ENCODE data around the gene EDNRB.
A peak's percentile ranks its signal among the peaks of the same experiment; 100 is the strongest.

The EDNRB gene

GRCh38 chr13:77916488-77916887 lies 2.1 kb downstream of the EDNRB start:
- Histone ChIP-seq H3K4me3 (ENCODE audit: low read length) (peak overlapping the region; percentile 84), H3K36me3 (ENCODE audit: insufficient read depth, low read length) (peaks cover 27% of the 10 kb centered on the region), H3K4me1 (ENCODE audit: insufficient read depth, low read length) (peaks cover 31% of the 10 kb centered on the region; the same call in 1 of the 2 replicates), H3K27me3 (ENCODE audit: insufficient read depth, low read length) (peaks cover 29% of the 10 kb centered on the region), H3K9ac (ENCODE audit: low read depth, low read length) (peak overlapping the region; percentile 38; the same call in 1 of the 2 replicates), H3K27ac (ENCODE audit: low read depth, low read length) (no peak overlapping the region), H3K9me3 (ENCODE audit: insufficient read depth, low read depth, low read length) (no peaks in the 10 kb centered on the region)
- WGBS, result 52% methylated on average over 2 of the region's 4 CpGs

- no peak overlapping the region for H3K27ac ChIP-seq (ENCODE audit: low read depth, low read length)
- no peaks in the 10 kb centered on the region for H3K9me3 ChIP-seq (ENCODE audit: insufficient read depth, low read depth, low read length)
- peak overlapping the region; percentile 84 for H3K4me3 ChIP-seq (ENCODE audit: low read length)
- WGBS, result 80% methylated on average over 1 of the region's 1 CpG
- peaks cover 34% of the 10 kb centered on the region for H3K36me3 ChIP-seq (ENCODE audit: insufficient read depth, low read length)
- 0 out of 2 replicates have a peak overlapping the region, but pooled peaks have one; percentile 38 for H3K9ac ChIP-seq (ENCODE audit: low read depth, low read length)
- H3K4me1 ChIP-seq (ENCODE audit: insufficient read depth, low read length), result peaks cover 36% of the 10 kb centered on the region; the same call in 1 of the 2 replicates
- H3K27me3 ChIP-seq (ENCODE audit: insufficient read depth, low read length), result peaks cover 25% of the 10 kb centered on the region
Measured at GRCh38 chr13:77915686-77916085, 2.9 kb downstream of the EDNRB start.

- no peak overlapping the region for H3K27ac ChIP-seq (ENCODE audit: low read depth, low read length)
- H3K9me3 ChIP-seq (ENCODE audit: insufficient read depth, low read depth, low read length), result no peaks in the 10 kb centered on the region
- H3K4me3 ChIP-seq (ENCODE audit: low read length), result peak overlapping the region; percentile 84
- H3K36me3 ChIP-seq (ENCODE audit: insufficient read depth, low read length), result peaks cover 44% of the 10 kb centered on the region
- 90% methylated on average over 3 of the region's 3 CpGs for WGBS
- peaks cover 7% of the 10 kb centered on the region; the same call in 1 of the 2 replicates for H3K27me3 ChIP-seq (ENCODE audit: insufficient read depth, low read length)
- peaks cover 28% of the 10 kb centered on the region; the same call in 1 of the 2 replicates for H3K4me1 ChIP-seq (ENCODE audit: insufficient read depth, low read length)
- H3K9ac ChIP-seq (ENCODE audit: low read depth, low read length), result no peak overlapping the region
Measured at GRCh38 chr13:77913003-77913402, 5.6 kb downstream of the EDNRB start.

- Histone ChIP-seq H3K27me3 (ENCODE audit: insufficient read depth, low read length) (no peaks in the 10 kb centered on the region), H3K36me3 (ENCODE audit: insufficient read depth, low read length) (peaks cover 44% of the 10 kb centered on the region), H3K9ac (ENCODE audit: low read depth, low read length) (no peak overlapping the region), H3K9me3 (ENCODE audit: insufficient read depth, low read depth, low read length) (no peaks in the 10 kb centered on the region), H3K27ac (ENCODE audit: low read depth, low read length) (no peak overlapping the region), H3K4me3 (ENCODE audit: low read length) (no peak overlapping the region), H3K4me1 (ENCODE audit: insufficient read depth, low read length) (peaks cover 28% of the 10 kb centered on the region; the same call in 1 of the 2 replicates)
- 88% methylated on average over 1 of the region's 1 CpG for WGBS
Measured at GRCh38 chr13:77911751-77912150, 6.9 kb downstream of the EDNRB start.

GRCh38 chr13:77909827-77910226 lies 8.8 kb downstream of the EDNRB start:
- no peaks in the 10 kb centered on the region for H3K9me3 ChIP-seq (ENCODE audit: insufficient read depth, low read depth, low read length)
- WGBS, result 92% methylated on average over 1 of the region's 3 CpGs
- peaks cover 19% of the 10 kb centered on the region; the same call in 1 of the 2 replicates for H3K4me1 ChIP-seq (ENCODE audit: insufficient read depth, low read length)
- H3K9ac ChIP-seq (ENCODE audit: low read depth, low read length), result no peak overlapping the region
- no peak overlapping the region for H3K27ac ChIP-seq (ENCODE audit: low read depth, low read length)
- H3K4me3 ChIP-seq (ENCODE audit: low read length), result no peak overlapping the region
- H3K27me3 ChIP-seq (ENCODE audit: insufficient read depth, low read length), result no peaks in the 10 kb centered on the region
- H3K36me3 ChIP-seq (ENCODE audit: insufficient read depth, low read length), result peaks cover 48% of the 10 kb centered on the region

GRCh38 chr13:77908531-77908930 lies 10.1 kb downstream of the EDNRB start:
- H3K4me1 ChIP-seq (ENCODE audit: insufficient read depth, low read length), result peaks cover 13% of the 10 kb centered on the region; the same call in 1 of the 2 replicates
- 0 out of 2 replicates have a peak, but pooled peaks cover 6% of the 10 kb centered on the region for H3K9me3 ChIP-seq (ENCODE audit: insufficient read depth, low read depth, low read length)
- WGBS, result 100% methylated on average over 1 of the region's 2 CpGs
- no peaks in the 10 kb centered on the region for H3K27me3 ChIP-seq (ENCODE audit: insufficient read depth, low read length)
- no peak overlapping the region for H3K27ac ChIP-seq (ENCODE audit: low read depth, low read length)
- peaks cover 50% of the 10 kb centered on the region for H3K36me3 ChIP-seq (ENCODE audit: insufficient read depth, low read length)
- H3K9ac ChIP-seq (ENCODE audit: low read depth, low read length), result no peak overlapping the region
- H3K4me3 ChIP-seq (ENCODE audit: low read length), result no peak overlapping the region

GRCh38 chr13:77907666-77908341 lies 10.8 kb downstream of the EDNRB start:
- Histone ChIP-seq H3K27ac (ENCODE audit: low read depth, low read length) (no peak overlapping the region), H3K9ac (ENCODE audit: low read depth, low read length) (no peak overlapping the region), H3K4me1 (ENCODE audit: insufficient read depth, low read length) (peaks cover 6% of the 10 kb centered on the region; the same call in 1 of the 2 replicates), H3K4me3 (ENCODE audit: low read length) (no peak overlapping the region), H3K9me3 (ENCODE audit: insufficient read depth, low read depth, low read length) (peaks cover 12% of the 10 kb centered on the region), H3K36me3 (ENCODE audit: insufficient read depth, low read length) (peaks cover 56% of the 10 kb centered on the region), H3K27me3 (ENCODE audit: insufficient read depth, low read length) (no peaks in the 10 kb centered on the region)
- WGBS, result 94% methylated on average over 5 of the region's 5 CpGs

GRCh38 chr13:77904031-77904430 lies 14.6 kb downstream of the EDNRB start:
- H3K36me3 ChIP-seq (ENCODE audit: insufficient read depth, low read length), result peaks cover 68% of the 10 kb centered on the region
- H3K27me3 ChIP-seq (ENCODE audit: insufficient read depth, low read length), result no peaks in the 10 kb centered on the region
- WGBS, result 81% methylated on average over 4 of the region's 4 CpGs

GRCh38 chr13:77903435-77903834 lies 15.2 kb downstream of the EDNRB start:
- no peak overlapping the region for H3K27ac ChIP-seq (ENCODE audit: low read depth, low read length)
- WGBS, result 100% methylated on average over 1 of the region's 1 CpG
- no peak overlapping the region for H3K9ac ChIP-seq (ENCODE audit: low read depth, low read length)
- H3K9me3 ChIP-seq (ENCODE audit: insufficient read depth, low read depth, low read length), result peaks cover 13% of the 10 kb centered on the region
- no peaks in the 10 kb centered on the region for H3K4me1 ChIP-seq (ENCODE audit: insufficient read depth, low read length)
- H3K4me3 ChIP-seq (ENCODE audit: low read length), result no peak overlapping the region
- no peaks in the 10 kb centered on the region for H3K27me3 ChIP-seq (ENCODE audit: insufficient read depth, low read length)
- H3K36me3 ChIP-seq (ENCODE audit: insufficient read depth, low read length), result peaks cover 73% of the 10 kb centered on the region

More at GRCh38 chr13:77904031-77904430, 14.6 kb downstream of the EDNRB start:
- Histone ChIP-seq H3K4me3 (ENCODE audit: low read length) (no peak overlapping the region), H3K9me3 (ENCODE audit: insufficient read depth, low read depth, low read length) (peaks cover 13% of the 10 kb centered on the region), H3K27ac (ENCODE audit: low read depth, low read length) (no peak overlapping the region), H3K4me1 (ENCODE audit: insufficient read depth, low read length) (no peaks in the 10 kb centered on the region), H3K9ac (ENCODE audit: low read depth, low read length) (no peak overlapping the region)

GRCh38 chr13:77902319-77902963 lies 16.2 kb downstream of the EDNRB start:
- WGBS, result 95% methylated on average over 4 of the region's 4 CpGs
- Histone ChIP-seq H3K27me3 (ENCODE audit: insufficient read depth, low read length) (no peaks in the 10 kb centered on the region), H3K4me1 (ENCODE audit: insufficient read depth, low read length) (no peaks in the 10 kb centered on the region), H3K4me3 (ENCODE audit: low read length) (no peak overlapping the region), H3K9me3 (ENCODE audit: insufficient read depth, low read depth, low read length) (peaks cover 13% of the 10 kb centered on the region), H3K27ac (ENCODE audit: low read depth, low read length) (no peak overlapping the region), H3K36me3 (ENCODE audit: insufficient read depth, low read length) (peaks cover 83% of the 10 kb centered on the region), H3K9ac (ENCODE audit: low read depth, low read length) (no peak overlapping the region)

- WGBS, result 90% methylated on average over 4 of the region's 4 CpGs
- Histone ChIP-seq H3K9me3 (ENCODE audit: insufficient read depth, low read depth, low read length) (peaks cover 4% of the 10 kb centered on the region), H3K27me3 (ENCODE audit: insufficient read depth, low read length) (no peaks in the 10 kb centered on the region), H3K27ac (ENCODE audit: low read depth, low read length) (no peak overlapping the region), H3K4me3 (ENCODE audit: low read length) (no peak overlapping the region), H3K9ac (ENCODE audit: low read depth, low read length) (no peak overlapping the region), H3K4me1 (ENCODE audit: insufficient read depth, low read length) (peaks cover 3% of the 10 kb centered on the region; the same call in 1 of the 2 replicates), H3K36me3 (ENCODE audit: insufficient read depth, low read length) (peaks cover 67% of the 10 kb centered on the region)
Measured at GRCh38 chr13:77898097-77898496, 20.5 kb downstream of the EDNRB start.

All from HUES64 (cell line).